Nephron progenitor cell (in vitro differentiated cells): Measurements from ENCODE around the gene DLL4.
A peak's percentile ranks its signal among the peaks of the same experiment; 100 is the strongest.

ENCODE experiments used
- DNase-seq: peaks from one replicate; pipeline ENCODE4 v3.0.0; 2021
- H3K27ac Mint-ChIP-seq: 2 replicates; pipeline ENCODE4 v1.8.0; 2021; ENCODE audit warnings: mild to moderate bottlenecking, moderate library complexity, mixed read lengths
- H3K27me3 Mint-ChIP-seq: 2 replicates; pipeline ENCODE4 v1.8.0; 2021; ENCODE audit warnings: mild to moderate bottlenecking, low read depth, mixed read lengths; ENCODE audit not compliant: poor library complexity
- H3K36me3 Mint-ChIP-seq: 2 replicates; pipeline ENCODE4 v1.8.0; 2021; ENCODE audit warnings: low read depth, mixed read lengths
- H3K4me1 Mint-ChIP-seq: 2 replicates; pipeline ENCODE4 v1.8.0; 2021; ENCODE audit warnings: mixed read lengths
- H3K4me3 Mint-ChIP-seq: 2 replicates; pipeline ENCODE4 v1.8.0; 2021; ENCODE audit warnings: mild to moderate bottlenecking, moderate library complexity, mixed read lengths
- H3K9me3 Mint-ChIP-seq: 2 replicates; pipeline ENCODE4 v1.8.0; 2021; ENCODE audit warnings: mild to moderate bottlenecking, moderate library complexity, mixed read lengths
- CTCF ChIP-seq: fragments of 200-600 bp; sonication (generic); IDR thresholded peaks from 2 replicates; pipeline ENCODE4 v1.5.0; 2021; ENCODE audit warnings: antibody characterized with exemption

The DLL4 gene

DNA sequence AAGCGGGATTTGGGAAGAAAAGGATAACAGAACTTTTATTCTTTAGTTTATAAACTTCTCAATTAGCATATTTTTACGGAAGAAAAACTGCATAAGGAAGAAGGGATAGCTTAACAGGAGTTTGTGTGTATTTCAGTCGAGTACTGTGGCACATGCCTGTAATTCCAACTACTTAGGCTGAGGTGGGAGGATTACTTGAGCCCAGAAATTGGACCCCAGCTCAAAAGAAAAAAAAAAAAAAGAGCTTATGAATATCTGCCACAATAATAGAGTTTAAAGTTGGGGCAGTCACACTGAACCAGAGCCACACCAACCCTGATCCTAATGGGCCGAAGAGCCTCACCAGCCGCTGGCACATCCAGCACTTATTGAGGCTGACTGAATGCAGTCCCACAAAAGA, 55.3 kb downstream of the DLL4 start:
- H3K9me3 Mint-ChIP-seq, result no peaks in the 10 kb centered on the region
- no peaks in the 10 kb centered on the region for H3K27me3 Mint-ChIP-seq
- no peaks in the 10 kb centered on the region for H3K4me1 Mint-ChIP-seq
- TF ChIP-seq CTCF, result no peak
- no peak overlapping the region for H3K4me3 Mint-ChIP-seq
- peaks cover 73% of the 10 kb centered on the region for H3K36me3 Mint-ChIP-seq
- no peak overlapping the region for H3K27ac Mint-ChIP-seq
- DNase-seq, result no peak

- Mint-ChIP-seq H3K36me3 (peaks cover 73% of the 10 kb centered on the region), H3K27ac (no peak overlapping the region), H3K9me3 (no peaks in the 10 kb centered on the region), H3K27me3 (no peaks in the 10 kb centered on the region), H3K4me3 (no peak overlapping the region), H3K4me1 (no peaks in the 10 kb centered on the region)
- DNase-seq, result no peak
- no peak for TF ChIP-seq CTCF
Measured at GRCh38 chr15:40984964-40985363, 55.8 kb downstream of the DLL4 start.

- H3K27ac Mint-ChIP-seq, result no peak overlapping the region
- no peaks in the 10 kb centered on the region for H3K27me3 Mint-ChIP-seq
- no peak overlapping the region for H3K4me3 Mint-ChIP-seq
- no peak for DNase-seq
- peaks cover 74% of the 10 kb centered on the region for H3K36me3 Mint-ChIP-seq
- no peak for TF ChIP-seq CTCF
- H3K4me1 Mint-ChIP-seq, result no peaks in the 10 kb centered on the region
- no peaks in the 10 kb centered on the region for H3K9me3 Mint-ChIP-seq
Measured at GRCh38 chr15:40985541-40986330, 56.6 kb downstream of the DLL4 start.

- H3K9me3 Mint-ChIP-seq, result no peaks in the 10 kb centered on the region
- H3K36me3 Mint-ChIP-seq, result peaks cover 72% of the 10 kb centered on the region
- H3K4me3 Mint-ChIP-seq, result no peak overlapping the region
- no peaks in the 10 kb centered on the region for H3K27me3 Mint-ChIP-seq
- DNase-seq, result no peak
- no peaks in the 10 kb centered on the region for H3K4me1 Mint-ChIP-seq
- peak overlapping the region; percentile 22 for H3K27ac Mint-ChIP-seq
- no peak for TF ChIP-seq CTCF
Measured at GRCh38 chr15:40986820-40987219, 57.7 kb downstream of the DLL4 start.

DNA sequence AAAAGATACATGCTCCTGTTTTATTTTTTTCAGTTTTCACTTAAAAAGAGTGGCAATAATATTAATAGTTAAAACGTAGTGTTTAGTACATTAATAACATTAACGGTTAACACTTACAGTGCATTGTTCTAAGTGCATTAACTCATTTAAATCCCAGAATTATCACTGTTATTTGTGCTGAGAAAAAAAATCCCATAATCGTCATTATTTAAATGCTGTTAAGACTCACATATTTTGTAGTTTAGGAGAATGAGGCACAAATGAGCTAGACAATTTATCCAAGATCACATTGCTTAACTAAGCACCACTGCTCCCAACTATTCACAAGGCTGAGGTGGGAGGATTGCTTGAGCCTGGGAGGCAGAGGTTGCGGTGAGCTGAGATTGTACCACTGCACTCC, 59.0 kb downstream of the DLL4 start:
- no peak overlapping the region for H3K27ac Mint-ChIP-seq
- H3K36me3 Mint-ChIP-seq, result peaks cover 68% of the 10 kb centered on the region
- no peaks in the 10 kb centered on the region for H3K27me3 Mint-ChIP-seq
- no peaks in the 10 kb centered on the region for H3K9me3 Mint-ChIP-seq
- H3K4me3 Mint-ChIP-seq, result no peak overlapping the region
- TF ChIP-seq CTCF, result no peak
- H3K4me1 Mint-ChIP-seq, result no peaks in the 10 kb centered on the region
- no peak for DNase-seq
